GM21528 (cell line): Measurements from ENCODE around the gene ECM2.
"Not testable (repeated sequence)": the region's sequence is repeated elsewhere in the genome, so short reads cannot be mapped to it uniquely, and the experiment has no call there.

Experiments used
- ATAC-seq: cut with Tn5 transposase; IDR thresholded peaks from one replicate; pipeline ENCODE4 v1.9.1; 2021; ENCODE audit warnings: mild to moderate bottlenecking, moderate library complexity; ENCODE audit not compliant: unreplicated experiment, low FRiP score

Gene ECM2

GRCh38 chr9:92535940-92536850 lies at the start of gene ECM2:
Gene ECM2 (minus strand): TSS chr9:92535990. CDS start chr9:92522866, 13,124 bp downstream.
- no peak for ATAC-seq

- no peak for ATAC-seq
Measured at GRCh38 chr9:92576175-92576574, 40.4 kb upstream of the ECM2 start.

GRCh38 chr9:92573612-92574011 lies 37.8 kb upstream of the ECM2 start:
- ATAC-seq = not testable (repeated sequence)

GRCh38 chr9:92571871-92572270 lies 36.1 kb upstream of the ECM2 start:
- ATAC-seq = not testable (repeated sequence)

- no peak for ATAC-seq
Measured at GRCh38 chr9:92564982-92565381, 29.2 kb upstream of the ECM2 start.

- no peak for ATAC-seq
Measured at GRCh38 chr9:92564504-92564903, 28.7 kb upstream of the ECM2 start.

GRCh38 chr9:92563116-92564100 lies 27.6 kb upstream of the ECM2 start:
- ATAC-seq = no peak

- ATAC-seq = no peak
Measured at GRCh38 chr9:92562461-92562967, 26.7 kb upstream of the ECM2 start.

- no peak for ATAC-seq
Measured at GRCh38 chr9:92561374-92562330, 25.9 kb upstream of the ECM2 start.

GRCh38 chr9:92558612-92559374 lies 23.0 kb upstream of the ECM2 start:
- no peak for ATAC-seq

GRCh38 chr9:92550765-92551164 lies 15.0 kb upstream of the ECM2 start:
- no peak for ATAC-seq

- no peak for ATAC-seq
Measured at GRCh38 chr9:92547356-92547755, 11.6 kb upstream of the ECM2 start.

- ATAC-seq = no peak
Measured at GRCh38 chr9:92545002-92545510, 9.3 kb upstream of the ECM2 start.

- ATAC-seq = no peak
Measured at GRCh38 chr9:92543972-92544371, 8.2 kb upstream of the ECM2 start.

GRCh38 chr9:92538541-92538940 lies 2.8 kb upstream of the ECM2 start:
- no peak for ATAC-seq

GRCh38 chr9:92534674-92535073 lies 1.1 kb downstream of the ECM2 start:
- ATAC-seq = no peak

GRCh38 chr9:92534204-92534603 lies 1.6 kb downstream of the ECM2 start:
- no peak for ATAC-seq

- ATAC-seq = no peak
Measured at GRCh38 chr9:92530893-92531292, 4.9 kb downstream of the ECM2 start.

GRCh38 chr9:92529124-92529523 lies 6.7 kb downstream of the ECM2 start:
- no peak for ATAC-seq
